OCI-LY3 (cell line): ENCODE data around the gene CNDP1.

Experiments
- EZH2phosphoT487 ChIP-seq: fragments of 200-600 bp; shearing (Covaris generic); IDR thresholded peaks from 2 replicates; pipeline ENCODE4 v1.6.1; 2018; ENCODE audit warnings: antibody characterized with exemption, mixed run types, low read depth
- TF ChIP-seq, protein P1 (sequence below): fragments of 200-600, 300-600 bp; sonication (generic); IDR thresholded peaks from 2 replicates; pipeline ENCODE4 v1.5.1; 2014; ENCODE audit warnings: antibody characterized with exemption, low read length, low read depth

DNA sequence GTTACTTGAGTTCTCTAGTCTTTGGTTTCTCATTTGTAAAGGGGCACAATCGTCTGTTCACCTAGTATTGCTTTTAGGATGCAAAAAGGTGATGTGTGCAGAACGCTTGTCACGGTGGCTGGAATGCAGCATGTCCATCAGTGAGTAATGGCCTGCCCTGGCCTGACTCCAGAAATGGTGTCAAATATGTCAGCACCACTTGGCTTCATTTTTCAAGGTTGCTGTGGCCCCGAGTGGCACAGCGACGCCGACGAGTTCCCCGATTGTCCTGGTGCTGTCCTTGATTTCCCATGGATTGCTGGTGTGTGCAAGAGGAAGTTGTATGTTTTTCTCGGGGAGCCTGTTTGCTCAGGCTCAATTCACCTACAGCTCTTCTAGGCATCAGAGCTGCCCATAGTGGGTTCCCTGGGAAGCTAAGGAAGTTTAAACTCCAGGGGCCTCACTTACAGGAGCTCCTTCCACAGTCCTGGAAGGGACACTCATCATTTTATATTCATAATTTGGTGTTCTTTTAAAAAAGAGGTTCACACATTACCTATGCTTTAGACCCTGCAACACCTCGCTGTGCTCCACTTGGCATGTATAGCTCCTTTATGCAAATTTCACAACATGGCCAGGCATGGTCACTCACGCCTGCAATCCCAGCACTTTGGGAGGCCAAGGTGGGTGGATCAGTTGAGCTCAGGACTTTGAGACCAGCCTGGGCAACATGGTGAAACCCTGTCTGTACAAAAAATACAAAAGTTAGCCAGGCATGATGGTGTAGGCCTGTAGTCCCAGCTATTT lies 37.8 kb downstream of the CNDP1 start:
- TF ChIP-seq, protein P1, sequence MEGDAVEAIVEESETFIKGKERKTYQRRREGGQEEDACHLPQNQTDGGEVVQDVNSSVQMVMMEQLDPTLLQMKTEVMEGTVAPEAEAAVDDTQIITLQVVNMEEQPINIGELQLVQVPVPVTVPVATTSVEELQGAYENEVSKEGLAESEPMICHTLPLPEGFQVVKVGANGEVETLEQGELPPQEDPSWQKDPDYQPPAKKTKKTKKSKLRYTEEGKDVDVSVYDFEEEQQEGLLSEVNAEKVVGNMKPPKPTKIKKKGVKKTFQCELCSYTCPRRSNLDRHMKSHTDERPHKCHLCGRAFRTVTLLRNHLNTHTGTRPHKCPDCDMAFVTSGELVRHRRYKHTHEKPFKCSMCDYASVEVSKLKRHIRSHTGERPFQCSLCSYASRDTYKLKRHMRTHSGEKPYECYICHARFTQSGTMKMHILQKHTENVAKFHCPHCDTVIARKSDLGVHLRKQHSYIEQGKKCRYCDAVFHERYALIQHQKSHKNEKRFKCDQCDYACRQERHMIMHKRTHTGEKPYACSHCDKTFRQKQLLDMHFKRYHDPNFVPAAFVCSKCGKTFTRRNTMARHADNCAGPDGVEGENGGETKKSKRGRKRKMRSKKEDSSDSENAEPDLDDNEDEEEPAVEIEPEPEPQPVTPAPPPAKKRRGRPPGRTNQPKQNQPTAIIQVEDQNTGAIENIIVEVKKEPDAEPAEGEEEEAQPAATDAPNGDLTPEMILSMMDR: no peak
- no peak for TF ChIP-seq EZH2phosphoT487
